Loucy (cell line): ENCODE measurements around the gene PSD2.

ENCODE experiments used
- H2AFZ ChIP-seq: fragments of 200-600 bp; sonication (generic); 2 replicates; pipeline ENCODE4 v1.6.0; 2016; ENCODE audit warnings: antibody characterized with exemption, mild to moderate bottlenecking, low read length, moderate library complexity
- H3F3A ChIP-seq: fragments of 200-600 bp; 2 replicates; pipeline ENCODE4 v1.6.0; 2016; ENCODE audit warnings: antibody characterized with exemption, low read depth, mild to moderate bottlenecking
- H3K27me3 ChIP-seq: fragments of 200-600 bp; sonication (generic); 2 replicates; pipeline ENCODE4 v1.6.1; 2014; ENCODE audit warnings: low read length, mild to moderate bottlenecking; ENCODE audit not compliant: insufficient read depth, poor library complexity, severe bottlenecking
- H3K36me3 ChIP-seq: fragments of 200-600 bp; sonication (generic); 2 replicates; pipeline ENCODE4 v1.6.1; 2016; ENCODE audit warnings: low read length; ENCODE audit not compliant: insufficient read depth
- H3K4me1 ChIP-seq: fragments of 200-600 bp; sonication (generic); 2 replicates; pipeline ENCODE4 v1.5.1; 2014; ENCODE audit warnings: low read length, mild to moderate bottlenecking; ENCODE audit not compliant: insufficient read depth, poor library complexity, severe bottlenecking
- H3K4me2 ChIP-seq: fragments of 200-600 bp; sonication (generic); 2 replicates; pipeline ENCODE4 v1.6.0; 2014; ENCODE audit warnings: antibody characterized with exemption, low read length, low read depth, mild to moderate bottlenecking; ENCODE audit not compliant: poor library complexity, severe bottlenecking
- H3K4me3 ChIP-seq: fragments of 200-600 bp; sonication (generic); 2 replicates; pipeline ENCODE4 v1.5.1; 2014; ENCODE audit warnings: low read length, mild to moderate bottlenecking, mixed read lengths; ENCODE audit not compliant: poor library complexity, severe bottlenecking
- H3K79me2 ChIP-seq: fragments of 200-600 bp; sonication (generic); 2 replicates; pipeline ENCODE4 v1.6.1; 2014; ENCODE audit warnings: low read length; ENCODE audit not compliant: insufficient read depth
- H3K9ac ChIP-seq: fragments of 200-600 bp; sonication (generic); 2 replicates; pipeline ENCODE4 v1.6.0; 2014; ENCODE audit warnings: mild to moderate bottlenecking, low read depth, low read length, moderate library complexity; ENCODE audit not compliant: poor library complexity, severe bottlenecking
- H3K9me2 ChIP-seq: fragments of 200-600 bp; sonication (generic); replicated peaks from 2 replicates; pipeline ENCODE4 v1.6.1; 2016; ENCODE audit warnings: low read depth, low read length, mixed read lengths
- H3K9me3 ChIP-seq: fragments of 200-600 bp; sonication (generic); 2 replicates; pipeline ENCODE4 v1.6.1; 2014; ENCODE audit warnings: mild to moderate bottlenecking, antibody characterized with exemption, low read length, low read depth; ENCODE audit not compliant: insufficient read depth
- H4K20me1 ChIP-seq: fragments of 200-600 bp; sonication (generic); 2 replicates; pipeline ENCODE4 v1.6.0; 2014; ENCODE audit warnings: antibody characterized with exemption, low read length, mild to moderate bottlenecking; ENCODE audit not compliant: insufficient read depth, poor library complexity, severe bottlenecking
- CTCF ChIP-seq: fragments of 200-600 bp; sonication (generic); conservative IDR thresholded peaks from 2 replicates; pipeline ENCODE4 v1.5.1; 2014; ENCODE audit warnings: mild to moderate bottlenecking, antibody characterized with exemption, low read length
- EZH2phosphoT487 ChIP-seq: fragments of 200-600 bp; IDR thresholded peaks from 2 replicates; pipeline ENCODE4 v1.6.1; 2018; ENCODE audit warnings: antibody characterized with exemption, mild to moderate bottlenecking, moderate library complexity, borderline replicate concordance

Gene PSD2

DNA sequence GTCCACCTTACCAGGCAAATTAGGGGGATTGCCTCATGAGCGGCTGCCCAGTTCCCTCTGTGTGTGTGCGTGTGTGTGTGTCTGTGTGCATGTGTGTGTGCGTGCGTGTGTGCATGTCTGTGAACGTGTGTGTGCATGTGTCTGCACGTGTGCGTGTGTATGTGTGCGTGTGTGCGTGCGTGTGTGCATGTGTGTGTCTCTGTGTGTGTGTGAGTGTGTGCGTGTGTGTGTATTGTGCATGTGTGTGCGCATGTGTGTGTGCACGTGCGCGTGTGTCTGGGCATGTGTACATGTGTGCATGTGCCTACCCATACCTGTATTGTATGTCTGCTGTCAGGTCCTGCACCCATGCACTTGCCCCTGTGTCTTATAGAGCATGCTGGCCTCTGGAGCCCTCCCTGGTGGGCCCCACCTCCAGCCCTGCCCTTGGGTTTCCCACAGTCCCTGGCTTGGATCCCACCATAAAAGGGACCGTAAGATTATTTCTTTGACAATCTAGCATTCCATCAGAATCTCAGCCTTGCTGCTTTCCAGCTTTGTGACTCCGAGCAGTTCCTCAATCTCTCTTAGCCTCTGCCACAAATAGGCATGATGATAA is 9.3 kb downstream of the PSD2 start:
- Histone ChIP-seq H3K9me2 (no peaks in the 10 kb centered on the region), H3K4me2 (no peak overlapping the region), H3K9me3 (no peaks in the 10 kb centered on the region), H3K4me3 (no peak overlapping the region), H3K36me3 (no peaks in the 10 kb centered on the region), H3K27me3 (no peaks in the 10 kb centered on the region), H3F3A (no peaks in the 10 kb centered on the region), H3K4me1 (no peaks in the 10 kb centered on the region), H3K79me2 (no peaks in the 10 kb centered on the region), H4K20me1 (no peaks in the 10 kb centered on the region), H2AFZ (no peak overlapping the region), H3K9ac (no peak overlapping the region)
- TF ChIP-seq EZH2phosphoT487 (no peak), CTCF (no peak)

DNA sequence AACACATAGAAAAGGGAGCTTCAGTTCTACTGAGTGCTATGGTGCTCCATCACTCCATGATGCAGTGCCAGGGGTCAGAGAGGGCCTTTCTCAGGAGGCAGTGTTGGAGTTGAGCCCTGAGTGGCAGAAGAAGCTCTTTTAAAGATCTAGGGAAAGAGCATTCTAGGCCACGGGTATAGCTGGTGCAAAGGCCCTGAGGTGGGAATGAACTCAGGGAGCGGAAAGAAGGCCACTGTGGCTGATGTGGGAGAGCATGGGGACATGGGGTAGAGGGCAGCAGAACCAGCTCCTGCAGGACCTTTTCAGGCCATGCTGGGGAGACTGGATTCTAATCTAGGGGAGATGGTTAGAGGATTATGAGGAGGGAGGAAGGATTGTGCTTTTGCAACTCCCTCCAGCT is 9.9 kb downstream of the PSD2 start:
- H3K4me3 ChIP-seq, result no peak overlapping the region

DNA sequence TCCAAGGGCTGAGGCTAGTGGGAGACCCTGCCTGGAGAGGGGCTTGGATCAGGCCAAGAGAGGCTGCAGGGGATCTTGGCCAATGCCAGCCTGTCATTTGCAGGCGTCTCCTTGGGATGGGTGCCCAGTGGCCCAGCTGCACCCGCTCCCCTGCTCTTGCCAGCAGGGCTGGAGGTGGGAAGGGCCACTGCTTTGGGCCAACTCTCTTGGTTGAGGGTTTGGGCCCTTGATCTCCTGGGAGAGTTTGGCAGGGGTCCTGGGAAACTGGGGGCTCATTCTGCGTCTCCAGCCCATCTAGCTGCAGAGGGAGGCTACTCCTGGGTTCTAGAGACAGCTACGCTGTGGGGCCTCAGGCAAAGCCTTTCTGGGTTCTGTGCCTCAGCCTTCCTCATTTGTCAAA is 10.5 kb downstream of the PSD2 start:
- Histone ChIP-seq H3K27me3 (no peaks in the 10 kb centered on the region), H3K9me3 (no peaks in the 10 kb centered on the region), H3K9ac (no peak overlapping the region), H3K4me2 (no peak overlapping the region), H3K36me3 (no peaks in the 10 kb centered on the region), H2AFZ (no peak overlapping the region), H3K4me1 (no peaks in the 10 kb centered on the region), H3K4me3 (no peak overlapping the region), H3F3A (no peaks in the 10 kb centered on the region), H3K9me2 (no peaks in the 10 kb centered on the region), H3K79me2 (no peaks in the 10 kb centered on the region), H4K20me1 (no peaks in the 10 kb centered on the region)
- TF ChIP-seq EZH2phosphoT487 (no peak), CTCF (no peak)

More for the DNA sequence above, 9.9 kb downstream of the PSD2 start:
- no peaks in the 10 kb centered on the region for H4K20me1 ChIP-seq
- no peaks in the 10 kb centered on the region for H3K4me1 ChIP-seq
- H3K9me2 ChIP-seq, result no peaks in the 10 kb centered on the region
- H2AFZ ChIP-seq, result no peak overlapping the region
- no peak overlapping the region for H3K4me2 ChIP-seq
- no peaks in the 10 kb centered on the region for H3K27me3 ChIP-seq
- H3K9me3 ChIP-seq, result no peaks in the 10 kb centered on the region
- H3F3A ChIP-seq, result no peaks in the 10 kb centered on the region
- H3K79me2 ChIP-seq, result no peaks in the 10 kb centered on the region
- TF ChIP-seq EZH2phosphoT487 (no peak), CTCF (no peak)
- H3K36me3 ChIP-seq, result no peaks in the 10 kb centered on the region
- no peak overlapping the region for H3K9ac ChIP-seq
